OCI-LY3 (cell line): ENCODE measurements around the gene LPAR3.

Source experiments
- EZH2phosphoT487 ChIP-seq: fragments of 200-600 bp; shearing (Covaris generic); IDR thresholded peaks from 2 replicates; pipeline ENCODE4 v1.6.1; 2018; ENCODE audit warnings: antibody characterized with exemption, mixed run types, low read depth
- TF ChIP-seq, protein P1 (sequence below): fragments of 200-600, 300-600 bp; sonication (generic); IDR thresholded peaks from 2 replicates; pipeline ENCODE4 v1.5.1; 2014; ENCODE audit warnings: antibody characterized with exemption, low read length, low read depth

DNA sequence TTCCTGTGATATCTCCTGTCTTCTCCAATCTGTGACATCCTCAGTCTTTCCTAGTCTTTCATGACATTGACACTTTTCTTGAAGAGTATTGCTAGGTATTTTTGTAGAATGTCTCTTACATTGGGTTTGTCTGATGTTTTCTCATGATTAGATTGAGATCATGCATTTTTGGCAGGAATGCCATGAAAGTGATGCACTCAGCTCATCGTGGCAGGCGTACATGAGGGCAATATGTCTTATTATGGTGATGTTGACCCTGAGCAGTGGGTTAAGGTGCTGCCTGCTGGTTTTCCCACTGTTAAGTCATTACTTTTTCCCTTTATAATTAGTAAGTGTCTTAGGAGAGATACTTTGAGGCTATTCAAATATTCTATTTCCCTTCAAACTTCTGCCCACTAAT lies 122.5 kb downstream of the LPAR3 start:
- TF ChIP-seq, protein P1, sequence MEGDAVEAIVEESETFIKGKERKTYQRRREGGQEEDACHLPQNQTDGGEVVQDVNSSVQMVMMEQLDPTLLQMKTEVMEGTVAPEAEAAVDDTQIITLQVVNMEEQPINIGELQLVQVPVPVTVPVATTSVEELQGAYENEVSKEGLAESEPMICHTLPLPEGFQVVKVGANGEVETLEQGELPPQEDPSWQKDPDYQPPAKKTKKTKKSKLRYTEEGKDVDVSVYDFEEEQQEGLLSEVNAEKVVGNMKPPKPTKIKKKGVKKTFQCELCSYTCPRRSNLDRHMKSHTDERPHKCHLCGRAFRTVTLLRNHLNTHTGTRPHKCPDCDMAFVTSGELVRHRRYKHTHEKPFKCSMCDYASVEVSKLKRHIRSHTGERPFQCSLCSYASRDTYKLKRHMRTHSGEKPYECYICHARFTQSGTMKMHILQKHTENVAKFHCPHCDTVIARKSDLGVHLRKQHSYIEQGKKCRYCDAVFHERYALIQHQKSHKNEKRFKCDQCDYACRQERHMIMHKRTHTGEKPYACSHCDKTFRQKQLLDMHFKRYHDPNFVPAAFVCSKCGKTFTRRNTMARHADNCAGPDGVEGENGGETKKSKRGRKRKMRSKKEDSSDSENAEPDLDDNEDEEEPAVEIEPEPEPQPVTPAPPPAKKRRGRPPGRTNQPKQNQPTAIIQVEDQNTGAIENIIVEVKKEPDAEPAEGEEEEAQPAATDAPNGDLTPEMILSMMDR = no peak
- no peak for TF ChIP-seq EZH2phosphoT487
